Vagina (tissue), 2 donors: Measurements from ENCODE around the gene LTF.

Experiments
- CTCF ChIP-seq, 3 experiments: fragments of 450-650 bp in 2 of 3; fragments of 200-600 bp in 1 of 3; sonication (generic) in 1 of 3; IDR thresholded peaks; one replicate each; pipeline ENCODE4 v1.5.1; 2017 to 2019; ENCODE audit warnings: antibody characterized with exemption in 3 of 3, mild to moderate bottlenecking in 2 of 3, moderate library complexity in 2 of 3
- POLR2A ChIP-seq, 2 donors: fragments of 450-650 bp; IDR thresholded peaks; one replicate each; pipeline ENCODE4 v1.6.1; 2017; ENCODE audit warnings: antibody characterized with exemption in 2 of 2, mild to moderate bottlenecking in 2 of 2, moderate library complexity in 2 of 2

- no peak for TF ChIP-seq POLR2A (IDR thresholded peaks at IDR 0.05)
- no peak for TF ChIP-seq CTCF (IDR thresholded peaks at IDR 0.05)
These were observed 31.3 kb upstream of the LTF start for GRCh38 chr3:46495901-46496456.
